SU-DHL-6 (cell line): ENCODE results near the gene ATP8A2.

Experiments
- H2AFZ ChIP-seq: fragments of 200-600 bp; sonication (generic); 2 replicates; pipeline ENCODE4 v1.6.1; 2014; ENCODE audit warnings: low read depth, mild to moderate bottlenecking, moderate library complexity, mixed read lengths, antibody characterized with exemption, low read length; ENCODE audit not compliant: severe bottlenecking
- H3F3A ChIP-seq: fragments of 200-600 bp; shearing (Covaris generic); 2 replicates; pipeline ENCODE4 v1.6.0; 2016; ENCODE audit warnings: antibody characterized with exemption, mild to moderate bottlenecking; ENCODE audit not compliant: insufficient read depth
- H3K27ac ChIP-seq: fragments of 200-600 bp; sonication (generic); 2 replicates; pipeline ENCODE4 v1.5.1; 2016; ENCODE audit warnings: low read depth, mild to moderate bottlenecking, low read length, moderate library complexity, mixed read lengths
- H3K27me3 ChIP-seq: fragments of 200-600 bp; sonication (generic), shearing (Covaris generic); 2 replicates; pipeline ENCODE4 v1.6.0; 2014; ENCODE audit warnings: mild to moderate bottlenecking, low read length
- H3K36me3 ChIP-seq: fragments of 200-600 bp; sonication (generic); 2 replicates; pipeline ENCODE4 v1.6.1; 2014; ENCODE audit warnings: mild to moderate bottlenecking, low read length, mixed read lengths
- H3K4me2 ChIP-seq: fragments of 300-600, 200-600 bp; shearing (Covaris generic), sonication (generic); 2 replicates; pipeline ENCODE4 v1.6.0; 2014; ENCODE audit warnings: low read length, low read depth, mild to moderate bottlenecking; ENCODE audit not compliant: poor library complexity, severe bottlenecking
- H3K4me3 ChIP-seq: fragments of 200-600 bp; sonication (generic); 2 replicates; pipeline ENCODE4 v1.5.1; 2014; ENCODE audit warnings: antibody characterized with exemption, low read length, mild to moderate bottlenecking, mixed read lengths; ENCODE audit not compliant: insufficient read depth, poor library complexity, severe bottlenecking
- H3K79me2 ChIP-seq: fragments of 200-600 bp; sonication (generic); 2 replicates; pipeline ENCODE4 v1.6.1; 2014; ENCODE audit warnings: mild to moderate bottlenecking, low read length, moderate library complexity; ENCODE audit not compliant: insufficient read depth
- H3K9ac ChIP-seq: fragments of 200-600 bp; sonication (generic); 2 replicates; pipeline ENCODE4 v1.7.0; 2014; ENCODE audit warnings: mild to moderate bottlenecking, low read length
- H3K9me2 ChIP-seq: fragments of 200-600 bp; sonication (generic); replicated peaks from 2 replicates; pipeline ENCODE4 v1.6.1; 2014; ENCODE audit warnings: low read length; ENCODE audit not compliant: insufficient read depth
- H3K9me3 ChIP-seq: fragments of 200-600 bp; sonication (generic); 2 replicates; pipeline ENCODE4 v1.6.1; 2014; ENCODE audit warnings: low read length, mixed read lengths; ENCODE audit not compliant: insufficient read depth
- H4K20me1 ChIP-seq: fragments of 200-600 bp; sonication (generic); 2 replicates; pipeline ENCODE4 v1.6.1; 2014; ENCODE audit warnings: low read depth, mild to moderate bottlenecking, antibody characterized with exemption, low read length, moderate library complexity, mixed read lengths
- CTCF ChIP-seq: fragments of 200-600 bp; sonication (generic); IDR thresholded peaks from one replicate; pipeline ENCODE4 v1.5.1; 2017; ENCODE audit warnings: antibody characterized with exemption, mild to moderate bottlenecking, low read length, moderate library complexity; ENCODE audit not compliant: insufficient read depth, poor library complexity, severe bottlenecking
- EZH2phosphoT487 ChIP-seq: fragments of 200-600 bp; sonication (generic), shearing (Covaris generic); conservative IDR thresholded peaks from 2 replicates; pipeline ENCODE4 v1.6.1; 2018; ENCODE audit warnings: mild to moderate bottlenecking, antibody characterized with exemption, low read length, moderate library complexity, mixed read lengths

The ATP8A2 gene

GRCh38 chr13:25717666-25718197 lies 346.0 kb downstream of the ATP8A2 start:
- no peak overlapping the region for H2AFZ ChIP-seq
- no peaks in the 10 kb centered on the region for H4K20me1 ChIP-seq
- no peaks in the 10 kb centered on the region for H3K9me3 ChIP-seq
- no peak overlapping the region for H3K9ac ChIP-seq
- no peaks in the 10 kb centered on the region for H3F3A ChIP-seq
- TF ChIP-seq EZH2phosphoT487: no peak
- no peak for TF ChIP-seq CTCF
- H3K27me3 ChIP-seq: no peaks in the 10 kb centered on the region
- no peak overlapping the region for H3K27ac ChIP-seq
- H3K9me2 ChIP-seq: no peaks in the 10 kb centered on the region
- H3K4me2 ChIP-seq: no peak overlapping the region
- no peaks in the 10 kb centered on the region for H3K36me3 ChIP-seq
- no peaks in the 10 kb centered on the region for H3K79me2 ChIP-seq
- H3K4me3 ChIP-seq: no peak overlapping the region

- H3K79me2 ChIP-seq: no peaks in the 10 kb centered on the region
- no peaks in the 10 kb centered on the region for H3K9me2 ChIP-seq
- no peaks in the 10 kb centered on the region for H4K20me1 ChIP-seq
- no peak overlapping the region for H3K27ac ChIP-seq
- no peaks in the 10 kb centered on the region for H3K9me3 ChIP-seq
- H3K36me3 ChIP-seq: no peaks in the 10 kb centered on the region
- no peak for TF ChIP-seq CTCF
- H3K4me3 ChIP-seq: no peak overlapping the region
- no peaks in the 10 kb centered on the region for H3K27me3 ChIP-seq
- no peaks in the 10 kb centered on the region for H3F3A ChIP-seq
- H2AFZ ChIP-seq: no peak overlapping the region
- no peak overlapping the region for H3K4me2 ChIP-seq
- H3K9ac ChIP-seq: no peak overlapping the region
Measured at GRCh38 chr13:25719666-25720065, 347.9 kb downstream of the ATP8A2 start.

GRCh38 chr13:25722893-25723292 lies 351.1 kb downstream of the ATP8A2 start:
- TF ChIP-seq CTCF (no peak), EZH2phosphoT487 (no peak)
- Histone ChIP-seq H3K27ac (no peak overlapping the region), H3K79me2 (no peaks in the 10 kb centered on the region), H3K9me3 (no peaks in the 10 kb centered on the region), H3K9ac (no peak overlapping the region), H3K36me3 (no peaks in the 10 kb centered on the region), H3K9me2 (no peaks in the 10 kb centered on the region), H3F3A (no peaks in the 10 kb centered on the region), H3K27me3 (no peaks in the 10 kb centered on the region), H3K4me3 (no peak overlapping the region), H3K4me2 (no peak overlapping the region), H2AFZ (no peak overlapping the region), H4K20me1 (no peaks in the 10 kb centered on the region)
